ENCODE measurements around the gene GPX1. TPM values are rescaled to one million over a fixed set of nuclear protein-coding genes. Genes with fewer than 3 reads are reported as not detected.

Gene GPX1
- total and polyA plus RNA-seq, 10 of the 15 experiments (the other 5 are each of a cell fraction or from before 2014, with no cell fraction given), result 32.0 to 1,121 (median 400) TPM

- in situ Hi-C loops (cut with MboI) (no loop called here), intact Hi-C loops (cut with micrococcal nuclease; ENCODE audit: unreplicated experiment) (no loop called here)
- no peak for TF ChIP-seq HDGF (IDR thresholded peaks at IDR 0.05)
- no peak for TF ChIP-seq JUND (IDR thresholded peaks at IDR 0.05; ENCODE audit: low read depth, low read length)
- no peak for TF ChIP-seq SMARCA5 (IDR thresholded peaks at IDR 0.05)
- SMC1A ChIA-PET (ENCODE audit: uncharacterized antibody, unreplicated experiment), result interaction anchor here (0.9 to 1.5 kb wide), 3 partner anchors 22 to 47 kb away, joined by 3 to 5 read pairs (median 4); partner anchors contain the start of gene USP4
- FAIRE-seq (no peak), ATAC-seq (no peak), DNase-seq (ENCODE audit: low read depth, low spot score) (no peak)
- Histone ChIP-seq H3K27ac (ENCODE audit: control insufficient read depth, insufficient read depth) (no peak overlapping the region), H4K20me1 (ENCODE audit: control insufficient read depth, insufficient read depth) (no peaks in the 10 kb centered on the region), H3K79me2 (ENCODE audit: control insufficient read depth, insufficient read depth, low read length) (peaks cover 12% of the 10 kb centered on the region), H3K9me3 (replicated peaks; ENCODE audit: control insufficient read depth, insufficient read depth, low read length) (no peaks in the 10 kb centered on the region), H3K9ac (ENCODE audit: control insufficient read depth, insufficient read depth, low read length) (no peak overlapping the region), H3K4me2 (ENCODE audit: control insufficient read depth, insufficient read depth) (no peak overlapping the region), H3K4me1 (ENCODE audit: control insufficient read depth, insufficient read depth, low read length) (peaks cover 5% of the 10 kb centered on the region), H2AFZ (ENCODE audit: control insufficient read depth, low read depth, low read length) (no peak overlapping the region), H3K36me3 (ENCODE audit: control insufficient read depth in 2 of 2, insufficient read depth in 2 of 2, low read length in 1 of 2) (peaks cover 23 to 29% of the 10 kb centered on the region in 2 experiments), H3K4me3 (no peak overlapping the region), H3K27me3 (replicated peaks in 1 of 2; ENCODE audit: control insufficient read depth in 2 of 2, insufficient read depth in 2 of 2, low read length in 1 of 2) (no peaks in the 10 kb centered on the region)
- no TSS peak for BruUV-seq (replicated peaks)
- RAD21 ChIA-PET (ENCODE audit: unreplicated experiment), result no interaction called here
- 85% methylated on average over 3 of the region's 3 CpGs for WGBS (ENCODE audit: insufficient coverage, insufficient replicate concordance, low lambda C conversion rate, missing lambda C conversion rate)
- CTCF ChIA-PET, result interaction anchor here (1.5 to 1.6 kb wide), 2 partner anchors 22 to 87 kb away, joined by 3 to 6 read pairs; partner anchors contain the start of gene USP4
- POLR2A ChIA-PET, result interaction anchor here (0.7 to 1.3 kb wide), 4 partner anchors 23 to 1371 kb away, joined by 3 to 6 read pairs (median 4); partner anchors contain the start of genes RHOA, TCTA and USP4
These were observed 4.4 kb upstream of the GPX1 start for GRCh38 chr3:49362561-49362960.

- WGBS (ENCODE audit: insufficient coverage, insufficient replicate concordance, low lambda C conversion rate, missing lambda C conversion rate), result 94% methylated on average over 2 of the region's 2 CpGs
- CTCF ChIA-PET, result interaction anchor here (0.9 to 4.1 kb wide), 4 partner anchors 10 to 28 kb away, joined by 3 to 32 read pairs (median 4); partner anchors contain the start of gene USP4
- POLR2A ChIA-PET, result interaction anchor here (0.9 to 4.2 kb wide), 6 partner anchors 15 to 111 kb away, joined by 3 to 40 read pairs (median 4); partner anchors contain the start of genes TCTA and USP4
- Histone ChIP-seq H3K36me3 (ENCODE audit: control insufficient read depth in 2 of 2, insufficient read depth in 2 of 2, low read length in 1 of 2) (peaks cover 15 to 30% of the 10 kb centered on the region in 2 experiments), H3K79me2 (ENCODE audit: control insufficient read depth, insufficient read depth, low read length) (peaks cover 27% of the 10 kb centered on the region), H3K4me2 (ENCODE audit: control insufficient read depth, insufficient read depth) (no peak overlapping the region), H3K4me3 (no peak overlapping the region), H3K27me3 (replicated peaks in 1 of 2; ENCODE audit: control insufficient read depth in 2 of 2, insufficient read depth in 2 of 2, low read length in 1 of 2) (no peaks in the 10 kb centered on the region), H4K20me1 (ENCODE audit: control insufficient read depth, insufficient read depth) (no peaks in the 10 kb centered on the region), H3K9ac (ENCODE audit: control insufficient read depth, insufficient read depth, low read length) (no peak overlapping the region), H3K4me1 (ENCODE audit: control insufficient read depth, insufficient read depth, low read length) (peaks cover 11% of the 10 kb centered on the region), H2AFZ (ENCODE audit: control insufficient read depth, low read depth, low read length) (no peak overlapping the region), H3K9me3 (replicated peaks; ENCODE audit: control insufficient read depth, insufficient read depth, low read length) (no peaks in the 10 kb centered on the region), H3K27ac (ENCODE audit: control insufficient read depth, insufficient read depth) (peak overlapping the region; percentile 96; the same call in 1 of the 2 replicates)
- DNase-seq (ENCODE audit: low read depth, low spot score) (no peak), FAIRE-seq (no peak), ATAC-seq (no peak)
- RAD21 ChIA-PET (ENCODE audit: unreplicated experiment), result interaction anchor here (1.1 to 2.9 kb wide), 4 partner anchors 16 to 57 kb away, joined by 3 to 31 read pairs (median 5); partner anchors contain the start of gene USP4
- intact Hi-C loops (cut with micrococcal nuclease; ENCODE audit: unreplicated experiment), result loop anchor here (5.0 kb wide), 1 partner anchor 48 kb away; no protein-coding TSS in a partner anchor
- SMC1A ChIA-PET (ENCODE audit: uncharacterized antibody, unreplicated experiment), result interaction anchor here (0.6 to 5.0 kb wide), 7 partner anchors 15 to 53 kb away, joined by 3 to 34 read pairs (median 5); partner anchors contain the start of genes RHOA, TCTA and USP4
- in situ Hi-C loops (cut with MboI), result no loop called here
- no TSS peak for BruUV-seq (replicated peaks)
- no peak for TF ChIP-seq IKZF2 (IDR thresholded peaks at IDR 0.05)
- TF ChIP-seq HSF1 (IDR thresholded peaks at IDR 0.05; ENCODE audit: low read depth, low read length), result no peak
- no peak for TF ChIP-seq CHD2 (IDR thresholded peaks at IDR 0.05; ENCODE audit: borderline replicate concordance, low read depth, low read length)
- TF ChIP-seq SRF (IDR thresholded peaks at IDR 0.05; ENCODE audit: low read depth in 2 of 2, low read length in 2 of 2), result no peak
- TF ChIP-seq ZNF687 (IDR thresholded peaks at IDR 0.05), result no peak
- TF ChIP-seq SMAD5 (IDR thresholded peaks at IDR 0.05; ENCODE audit: low read depth), result no peak
- TF ChIP-seq NR2C1 (IDR thresholded peaks at IDR 0.05), result no peak
- TF ChIP-seq YY1 (IDR thresholded peaks at IDR 0.05; ENCODE audit: low read depth, low read length), result no peak
- no peak for TF ChIP-seq EZH2 (IDR thresholded peaks at IDR 0.05; ENCODE audit: borderline replicate concordance, control insufficient read depth, low read depth, low read length)
- TF ChIP-seq POLR2A (IDR thresholded peaks at IDR 0.05; ENCODE audit: low read depth, low read length), result no peak
These were observed 1.5 kb upstream of the GPX1 start for GRCh38 chr3:49359623-49360022.

All from GM12878 (cell line).